Psoas muscle (tissue), 8 donors: Measurements from ENCODE around the gene SLC7A6. TPM values are rescaled to one million over a fixed set of nuclear protein-coding genes. Genes with fewer than 3 reads are reported as not detected.

Experiments used
- ATAC-seq, 4 donors: fragments of 200-7000 bp; cut with Tn5 transposase; one replicate each; pipeline ENCODE4 v1.9.1; 2020; ENCODE audit warnings: moderate library complexity in 3 of 4, mild to moderate bottlenecking in 2 of 4
- DNase-seq, 2 donors: peaks; one replicate each; pipeline ENCODE4 v3.0.0-alpha.2; 2020
- H3K27ac ChIP-seq: fragments of 200-600 bp; one replicate; pipeline ENCODE4 v1.8.0; 2022
- H3K27me3 ChIP-seq, 3 donors: fragments of 200-600 bp in 1 of 3; one replicate each; pipeline versions ENCODE4 v1.6.1 to v1.8.0; 2013 to 2022; ENCODE audit warnings: low read length in 2 of 3, mild to moderate bottlenecking in 2 of 3, moderate library complexity in 1 of 3; ENCODE audit not compliant: insufficient read depth in 3 of 3
- H3K36me3 ChIP-seq, 2 donors: fragments of 200-600 bp in 1 of 2; one replicate each; pipeline versions ENCODE4 v1.6.1 to v1.8.0; 2013 to 2022; ENCODE audit warnings: low read depth in 1 of 2, mild to moderate bottlenecking in 1 of 2, moderate library complexity in 1 of 2; ENCODE audit not compliant: insufficient read depth in 1 of 2
- H3K4me1 ChIP-seq: fragments of 200-600 bp; one replicate; pipeline ENCODE4 v1.8.0; 2022
- H3K4me3 ChIP-seq: fragments of 200-600 bp; one replicate; pipeline ENCODE4 v1.8.0; 2022; ENCODE audit warnings: mild to moderate bottlenecking
- H3K9me3 ChIP-seq: fragments of 200-600 bp; one replicate; pipeline ENCODE4 v1.8.0; 2022
- WGBS, 3 donors: extraction: QIAGEN DNeasy Blood & Tissue Kit; methylation state at CpG; one replicate each; pipeline versions ENCODE4 v1.1.6 to v1.1.7; 2013; 5-methylcytosine and 5-hydroxymethylcytosine counted together
- intact Hi-C, 2 donors: fragments of 100-400 bp; cut with DNase I; formaldehyde crosslinking; loops; one replicate each; pipeline versions ENCODE4 v1.11.0 to v1.14.2; 2022
- polyA plus RNA-seq, 3 donors: library from polyadenylated mRNA; stranded (reverse); fragments of 200-250 nt; gene quantifications; one replicate each; pipeline ENCODE4 v1.2.3, GENCODE V29; 2013
- total RNA-seq, 4 donors: library from RNA; stranded (reverse); fragmentation: NEBNext Ultra II Directional in 2 of 4; extraction: Animal tissue kit (Norgen Biotek cat#: 25700) in 2 of 4; gene quantifications; one replicate each; pipeline versions ENCODE4 v1.2.1 to v1.2.4, GENCODE V29; 2021 to 2023
- TF ChIP-seq, protein P1 (sequence below): fragments of 200-600 bp; IDR thresholded peaks from one replicate; pipeline ENCODE4 v1.8.0; 2022; ENCODE audit warnings: antibody characterized with exemption
- donor health status: healthy with polysubstance abuse.
- donor health status: DM: no; HTN: no; CAD: no; lungs with moderate emphysema.
- donor health status: Bipolar disorder and iron deficiency.
- donor health status: healthy.
- donor health status: DM: yes; HTN: yes; CAD: no.
- donor health status: DM: no; HTN: no; CAD: no.
- donor health status: DM: no; HTN: no; CAD: no.
- donor health status: DM: yes; HTN: yes; CAD: no.

The SLC7A6 gene
- total and polyA plus RNA-seq, 7 donors, result 9.2 to 217 (median 48.7) TPM

DNA sequence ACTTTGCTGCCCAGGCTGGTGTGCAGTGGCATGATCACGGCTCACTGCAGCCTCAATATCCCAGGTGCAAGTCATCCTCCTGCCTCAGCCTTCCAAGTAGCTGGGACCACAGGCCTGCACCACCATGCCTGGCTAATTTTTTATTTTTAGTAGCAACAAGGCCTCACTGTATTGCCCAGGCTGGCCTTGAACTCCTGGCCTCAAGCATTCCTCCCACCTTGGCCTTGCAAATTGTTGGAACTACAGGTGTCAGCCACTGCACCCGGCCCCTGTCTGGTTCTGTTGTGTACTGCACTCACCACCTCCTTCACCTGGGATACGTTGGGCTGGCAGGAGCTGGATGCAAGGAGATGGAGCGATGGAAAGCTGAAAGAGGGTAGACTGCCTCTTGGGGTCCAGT is 10.6 kb upstream of the SLC7A6 start:
- H3K27me3 ChIP-seq, result no peaks in the 10 kb centered on the region
- WGBS, 3 donors, result 86 to 95% (median 94%) methylated on average over 4 of the region's 4 CpGs
- DNase-seq (no peak), ATAC-seq (no peak)
- TF ChIP-seq, protein P1, sequence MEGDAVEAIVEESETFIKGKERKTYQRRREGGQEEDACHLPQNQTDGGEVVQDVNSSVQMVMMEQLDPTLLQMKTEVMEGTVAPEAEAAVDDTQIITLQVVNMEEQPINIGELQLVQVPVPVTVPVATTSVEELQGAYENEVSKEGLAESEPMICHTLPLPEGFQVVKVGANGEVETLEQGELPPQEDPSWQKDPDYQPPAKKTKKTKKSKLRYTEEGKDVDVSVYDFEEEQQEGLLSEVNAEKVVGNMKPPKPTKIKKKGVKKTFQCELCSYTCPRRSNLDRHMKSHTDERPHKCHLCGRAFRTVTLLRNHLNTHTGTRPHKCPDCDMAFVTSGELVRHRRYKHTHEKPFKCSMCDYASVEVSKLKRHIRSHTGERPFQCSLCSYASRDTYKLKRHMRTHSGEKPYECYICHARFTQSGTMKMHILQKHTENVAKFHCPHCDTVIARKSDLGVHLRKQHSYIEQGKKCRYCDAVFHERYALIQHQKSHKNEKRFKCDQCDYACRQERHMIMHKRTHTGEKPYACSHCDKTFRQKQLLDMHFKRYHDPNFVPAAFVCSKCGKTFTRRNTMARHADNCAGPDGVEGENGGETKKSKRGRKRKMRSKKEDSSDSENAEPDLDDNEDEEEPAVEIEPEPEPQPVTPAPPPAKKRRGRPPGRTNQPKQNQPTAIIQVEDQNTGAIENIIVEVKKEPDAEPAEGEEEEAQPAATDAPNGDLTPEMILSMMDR, result no peak
- intact Hi-C loops, result no loop called here
- no peak overlapping the region for H3K4me3 ChIP-seq
- peaks cover 8 to 75% of the 10 kb centered on the region in 2 donors for H3K36me3 ChIP-seq
- H3K9me3 ChIP-seq, result no peaks in the 10 kb centered on the region
- H3K27ac ChIP-seq, result peak overlapping the region; percentile 99
- H3K4me1 ChIP-seq, result peaks cover 71% of the 10 kb centered on the region

DNA sequence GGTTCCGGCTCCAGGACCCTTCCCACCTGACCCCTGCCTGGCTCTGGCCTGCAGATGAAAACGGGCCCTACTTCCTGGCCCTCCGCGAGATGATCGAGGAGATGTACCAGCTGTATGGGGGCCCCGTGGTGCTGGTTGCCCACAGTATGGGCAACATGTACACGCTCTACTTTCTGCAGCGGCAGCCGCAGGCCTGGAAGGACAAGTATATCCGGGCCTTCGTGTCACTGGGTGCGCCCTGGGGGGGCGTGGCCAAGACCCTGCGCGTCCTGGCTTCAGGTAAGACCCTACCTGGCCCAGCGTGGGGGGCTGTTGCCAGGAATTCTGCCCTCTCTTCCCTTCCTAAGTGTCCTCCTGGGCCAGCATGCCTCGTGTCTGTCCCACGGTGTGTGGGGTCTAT is 8.6 kb upstream of the SLC7A6 start:
- intact Hi-C loops, result no loop called here
- TF ChIP-seq, protein P1, result no peak
- H3K4me1 ChIP-seq, result peaks cover 73% of the 10 kb centered on the region
- H3K4me3 ChIP-seq, result no peak overlapping the region
- H3K9me3 ChIP-seq, result no peaks in the 10 kb centered on the region
- peak overlapping the region; percentile 99 for H3K27ac ChIP-seq
- no peaks in the 10 kb centered on the region for H3K27me3 ChIP-seq
- DNase-seq (no peak), ATAC-seq (no peak)
- H3K36me3 ChIP-seq, result peaks cover 8 to 73% of the 10 kb centered on the region in 2 donors
- 88 to 92% (median 91%) methylated on average over 18 of the region's 18 CpGs for WGBS, 3 donors

DNA sequence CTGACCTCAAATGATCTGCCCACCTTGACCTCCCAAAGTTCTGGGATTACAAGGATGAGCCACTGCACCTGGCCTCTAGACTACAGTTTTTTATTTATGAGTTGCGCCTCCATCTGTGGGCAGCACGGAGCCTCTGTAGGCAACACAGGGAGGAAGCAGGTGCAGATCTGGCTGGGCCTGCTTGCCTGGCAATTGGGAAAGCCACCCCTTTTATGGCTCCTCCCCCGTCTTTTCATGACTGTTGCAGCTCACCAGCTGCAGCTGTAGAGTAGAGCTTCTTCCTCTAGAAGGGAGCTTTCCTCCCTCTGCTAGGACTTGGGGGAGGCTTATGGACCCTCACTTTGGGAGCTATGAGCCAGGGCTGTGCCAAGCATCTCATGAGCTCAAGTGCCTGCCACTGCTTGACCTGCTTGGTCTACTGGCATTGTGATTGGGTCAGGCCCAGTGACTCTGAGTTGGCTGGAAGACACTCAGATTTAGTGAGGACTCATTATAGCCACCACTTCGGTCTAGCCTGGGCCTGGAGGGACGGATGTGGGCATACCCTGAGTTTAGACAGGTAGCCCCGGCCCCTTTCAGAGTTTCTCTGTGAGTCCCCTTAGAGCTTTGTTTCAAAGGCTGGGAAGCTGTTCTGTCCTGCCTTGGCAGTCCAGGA is 6.9 kb upstream of the SLC7A6 start:
- DNase-seq, result peak; percentile 51 to 81
- TF ChIP-seq, protein P1, result no peak

DNA sequence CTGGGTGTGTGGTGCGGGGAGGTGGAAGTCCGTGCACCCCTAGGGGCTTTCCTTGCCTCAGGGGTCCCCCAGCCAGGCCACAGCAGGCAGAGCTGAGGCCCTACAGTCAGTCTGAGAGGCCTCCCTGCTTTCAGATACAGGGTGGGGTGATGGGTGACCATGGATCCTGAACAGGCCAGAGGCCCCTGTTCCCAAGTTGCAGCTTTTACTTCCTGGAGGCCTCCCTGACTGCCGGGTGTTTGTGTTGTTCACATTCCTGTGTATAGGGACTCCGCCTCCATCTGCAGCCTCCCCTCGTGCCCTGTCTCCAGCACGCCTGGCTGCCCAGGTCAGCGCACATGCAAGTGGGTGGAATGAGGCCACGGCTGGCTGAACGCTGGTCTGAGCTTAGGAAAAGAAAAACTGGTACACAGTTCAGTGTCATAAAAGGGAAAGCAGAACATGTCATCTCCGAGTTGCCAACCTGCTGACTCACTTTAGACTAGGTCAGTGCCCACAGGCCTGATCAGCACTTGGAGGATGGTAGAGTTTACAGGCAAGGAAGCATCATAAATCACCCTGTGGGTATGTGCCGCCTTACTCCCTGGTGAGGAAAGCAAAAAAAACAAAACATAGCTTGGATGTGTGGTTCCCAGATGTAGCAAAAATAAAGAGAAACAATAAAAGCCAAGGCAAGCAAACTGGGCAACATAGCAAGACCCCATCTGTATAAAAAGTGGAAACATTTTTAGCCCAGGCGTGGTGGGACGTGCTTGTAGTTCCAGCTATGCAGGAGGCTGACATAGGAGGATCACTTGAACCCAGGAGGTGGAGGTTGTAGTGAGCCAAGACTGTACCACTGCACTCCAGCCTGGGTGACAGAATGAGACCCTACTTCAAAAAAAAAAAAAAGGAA is 6.2 kb upstream of the SLC7A6 start:
- no peaks in the 10 kb centered on the region for H3K9me3 ChIP-seq
- H3K36me3 ChIP-seq, result peaks cover 8 to 59% of the 10 kb centered on the region in 2 donors
- TF ChIP-seq, protein P1, result no peak
- peaks cover 54% of the 10 kb centered on the region for H3K4me1 ChIP-seq
- ATAC-seq (peak; percentile 73 to 81 (median 78)), DNase-seq (peak in 1 of 2 donors; percentile 90)
- H3K4me3 ChIP-seq, result no peak overlapping the region
- intact Hi-C loops, result no loop called here
- no peaks in the 10 kb centered on the region for H3K27me3 ChIP-seq
- WGBS, 3 donors, result 43 to 64% (median 49%) methylated on average over 13 of the region's 13 CpGs
- peak overlapping the region; percentile 99 for H3K27ac ChIP-seq

More for the DNA sequence above, 6.9 kb upstream of the SLC7A6 start:
- peak; percentile 64 to 69 (median 68) for ATAC-seq
- H3K4me1 ChIP-seq, result peaks cover 60% of the 10 kb centered on the region
- no peak overlapping the region for H3K4me3 ChIP-seq
- peak overlapping the region; percentile 99 for H3K27ac ChIP-seq
- peaks cover 8 to 67% of the 10 kb centered on the region in 2 donors for H3K36me3 ChIP-seq
- WGBS, 3 donors, result 36 to 59% (median 46%) methylated on average over 6 of the region's 6 CpGs
- no peaks in the 10 kb centered on the region for H3K9me3 ChIP-seq
- intact Hi-C loops, result no loop called here
- H3K27me3 ChIP-seq, result no peaks in the 10 kb centered on the region
